Fibroblast of skin of right quadriceps (primary cell): ENCODE data around the gene NAT14.
"Not testable (repeated sequence)": the region's sequence is repeated elsewhere in the genome, so short reads cannot be mapped to it uniquely, and the experiment has no call there.

Source experiments
- DNase-seq: peaks from one replicate; pipeline ENCODE4 v3.0.0-alpha.2; 2013

NAT14 gene

GRCh38 chr19:55504252-55504603 is 19.2 kb downstream of the NAT14 start:
- no peak for DNase-seq

DNA sequence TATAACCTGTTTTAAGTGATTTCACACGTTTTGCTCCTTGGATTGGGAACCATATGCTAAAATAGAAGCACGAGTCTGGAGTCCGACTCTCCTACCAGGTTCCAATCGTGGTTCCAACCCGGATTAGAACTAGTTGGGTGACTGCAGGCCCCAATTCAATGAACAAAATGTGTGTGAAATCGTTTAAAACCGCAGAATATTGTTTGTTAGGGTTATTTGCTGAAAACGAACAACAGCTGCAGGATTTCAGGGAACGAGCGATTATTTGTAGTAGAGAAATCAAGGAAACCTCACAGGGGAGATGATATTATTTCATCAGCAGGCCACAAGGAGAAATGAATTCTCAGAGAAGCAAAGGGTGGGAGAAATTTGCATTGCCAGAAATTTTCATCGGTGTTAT is 20.0 kb downstream of the NAT14 start:
- DNase-seq: no peak

- DNase-seq: no peak
Measured at GRCh38 chr19:55508120-55508519, 23.1 kb downstream of the NAT14 start.

DNA sequence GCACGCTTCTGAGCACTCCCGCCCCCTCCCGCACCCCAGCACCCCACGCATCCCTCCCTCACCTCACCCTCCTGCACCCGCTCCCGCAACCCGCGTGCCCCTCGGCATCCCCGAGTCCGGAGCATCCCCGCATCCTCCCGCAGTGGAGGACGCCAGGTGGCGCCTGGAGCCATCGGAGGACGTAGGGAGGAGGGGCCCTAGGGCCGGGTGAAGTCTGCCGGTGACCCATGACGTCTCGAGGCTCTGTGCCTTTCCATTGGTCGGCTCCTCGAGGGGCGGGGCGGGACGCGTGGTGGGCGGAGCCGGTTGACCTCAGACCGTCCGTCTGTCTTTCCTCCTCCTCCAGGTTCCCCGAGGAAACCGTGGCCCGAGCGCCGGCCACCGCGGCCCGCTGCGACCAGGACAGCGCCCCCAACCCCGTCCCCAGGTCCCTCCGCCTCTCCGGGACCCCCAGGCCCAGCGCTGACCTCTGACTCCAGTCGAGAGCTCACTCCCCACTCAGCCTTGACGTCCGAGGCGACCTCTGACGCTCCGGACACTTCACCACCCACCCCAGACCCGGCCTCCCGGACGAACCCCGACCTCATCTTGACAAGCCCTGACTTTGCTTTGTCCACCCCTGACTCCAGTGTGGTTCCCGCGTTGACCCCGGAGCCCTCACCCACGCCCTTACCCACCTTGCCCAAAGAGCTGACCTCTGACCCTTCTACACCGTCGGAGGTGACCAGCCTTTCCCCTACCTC is 32.1 kb downstream of the NAT14 start:
- DNase-seq: peak; percentile 90

DNA sequence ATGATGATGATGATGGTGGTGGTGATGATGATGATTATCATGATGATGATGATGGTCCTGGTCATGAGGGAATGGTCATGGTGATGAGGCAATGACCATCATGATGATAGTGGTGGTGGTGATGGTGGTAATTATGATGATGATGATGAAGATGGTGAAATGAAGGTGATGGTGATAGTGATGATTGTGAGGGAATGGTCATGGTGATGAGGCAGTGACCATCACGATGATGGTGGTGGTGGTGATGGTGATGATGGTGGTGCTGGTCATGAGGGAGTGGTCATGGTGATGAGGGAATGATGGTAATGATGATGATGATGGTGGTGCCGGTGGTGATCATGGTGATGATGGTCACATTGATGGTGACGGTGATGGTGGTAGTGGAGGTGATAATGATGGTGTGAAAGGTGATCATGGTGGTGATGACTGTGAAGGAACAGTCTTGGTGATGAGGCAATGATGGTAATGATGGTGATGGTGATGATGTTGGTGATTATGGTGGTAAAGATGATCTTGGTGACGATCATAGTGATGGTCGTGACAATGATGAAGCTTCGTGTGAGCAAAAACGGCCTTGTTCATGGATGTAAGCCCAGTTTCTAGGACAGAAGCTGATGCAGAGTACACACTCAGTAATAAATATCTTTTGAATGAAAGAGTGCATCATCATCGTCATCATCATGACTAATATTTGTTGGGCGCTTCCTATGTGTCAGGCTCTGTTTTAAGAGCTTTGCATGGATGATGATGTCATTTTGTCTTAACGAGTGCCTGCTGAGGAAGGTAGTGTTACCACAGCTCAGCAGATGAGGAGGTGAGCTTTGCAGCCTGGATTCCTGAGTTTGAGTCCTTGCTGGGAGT is 34.7 kb downstream of the NAT14 start:
- DNase-seq: peak; percentile 82

GRCh38 chr19:55520691-55521292 is 35.8 kb downstream of the NAT14 start:
- no peak for DNase-seq

- DNase-seq: no peak
Measured at GRCh38 chr19:55525289-55526101, 40.5 kb downstream of the NAT14 start.

- DNase-seq: peak; percentile 50
Measured at GRCh38 chr19:55526216-55527196, 41.5 kb downstream of the NAT14 start.

DNA sequence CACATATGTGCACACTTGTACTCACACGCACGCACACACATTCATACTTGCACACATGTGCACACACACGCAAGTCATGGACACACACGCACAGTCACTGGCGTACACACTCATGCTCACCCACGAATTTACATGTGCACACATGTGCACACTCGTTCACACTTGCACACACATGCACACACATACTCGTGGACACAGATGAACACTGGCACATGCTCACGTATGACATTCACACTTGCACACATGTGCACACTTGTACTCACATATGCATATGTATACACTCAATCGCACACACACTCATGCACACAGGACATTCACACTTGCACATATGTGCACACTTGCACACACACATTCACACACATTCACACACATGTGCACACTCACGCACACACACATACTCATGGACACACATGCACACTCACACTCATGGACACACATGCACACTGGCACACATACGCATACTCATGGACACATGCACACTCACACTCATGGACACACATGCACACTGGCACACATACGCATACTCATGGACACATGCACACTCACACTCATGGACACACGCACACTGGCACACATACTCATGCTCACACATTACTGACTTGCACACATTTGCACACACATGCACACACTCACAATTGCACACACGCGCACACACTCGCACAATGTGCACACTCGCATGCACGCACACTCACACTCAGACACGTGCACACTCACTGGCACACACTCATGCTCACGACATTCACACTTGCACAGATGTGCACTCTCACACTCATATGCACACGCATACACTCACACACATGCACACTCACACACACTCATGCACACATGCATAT is 42.4 kb downstream of the NAT14 start:
- no peak for DNase-seq

GRCh38 chr19:55528030-55528803 is 43.2 kb downstream of the NAT14 start:
- DNase-seq: peak; percentile 28

DNA sequence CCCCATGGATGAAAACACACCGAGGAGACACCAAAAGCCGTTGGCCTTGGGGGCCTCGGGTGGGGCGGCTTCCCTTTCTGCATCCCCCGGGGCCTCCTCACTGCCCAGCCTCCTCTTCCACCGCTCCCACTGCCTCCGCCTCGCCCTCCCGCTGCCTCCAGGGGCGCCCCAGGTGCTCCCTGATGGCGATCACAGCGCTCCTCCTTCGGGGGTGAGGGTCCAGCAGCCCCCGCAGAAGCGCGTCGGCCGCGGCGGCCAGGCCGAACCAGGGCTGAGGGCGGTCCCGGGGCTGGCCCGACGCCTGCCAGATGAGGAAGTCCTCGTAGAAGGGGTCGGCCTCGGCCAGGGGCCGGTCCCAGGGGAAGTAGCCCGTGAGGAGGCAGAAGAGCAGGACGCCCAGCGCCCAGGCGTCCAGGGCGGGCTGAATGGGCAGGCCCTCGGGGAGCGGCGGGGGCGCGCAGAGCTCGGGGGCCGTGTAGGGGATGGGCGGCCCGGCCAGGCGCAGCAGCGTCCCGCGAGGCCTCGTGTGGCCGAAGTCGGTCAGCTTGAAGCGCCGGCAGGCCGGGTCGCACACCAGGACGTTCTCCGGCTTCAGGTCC is 44.7 kb downstream of the NAT14 start:
- no peak for DNase-seq

DNA sequence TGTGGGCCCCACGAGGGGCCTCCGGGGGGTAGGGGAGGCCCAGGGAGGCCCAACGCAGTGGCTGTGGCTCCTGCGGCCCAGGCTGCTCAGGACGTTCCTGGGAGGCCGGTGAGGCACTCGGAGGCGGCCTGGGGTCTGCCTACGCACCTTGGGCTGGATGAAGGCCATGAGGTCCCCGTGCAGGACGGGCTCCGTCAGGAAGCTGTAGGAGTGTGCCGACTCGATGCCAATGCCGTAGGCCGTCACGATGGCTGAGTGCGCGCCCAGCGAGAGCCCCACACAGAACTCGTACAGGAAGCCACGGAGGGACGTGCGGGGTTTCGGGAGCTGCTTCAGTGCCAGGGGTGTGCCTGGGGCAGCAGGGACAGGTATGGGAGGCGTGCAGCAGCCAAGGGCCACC is 46.0 kb downstream of the NAT14 start:
- DNase-seq: no peak

- DNase-seq: not testable (repeated sequence)
Measured at GRCh38 chr19:55534280-55534679, 49.3 kb downstream of the NAT14 start.

DNA sequence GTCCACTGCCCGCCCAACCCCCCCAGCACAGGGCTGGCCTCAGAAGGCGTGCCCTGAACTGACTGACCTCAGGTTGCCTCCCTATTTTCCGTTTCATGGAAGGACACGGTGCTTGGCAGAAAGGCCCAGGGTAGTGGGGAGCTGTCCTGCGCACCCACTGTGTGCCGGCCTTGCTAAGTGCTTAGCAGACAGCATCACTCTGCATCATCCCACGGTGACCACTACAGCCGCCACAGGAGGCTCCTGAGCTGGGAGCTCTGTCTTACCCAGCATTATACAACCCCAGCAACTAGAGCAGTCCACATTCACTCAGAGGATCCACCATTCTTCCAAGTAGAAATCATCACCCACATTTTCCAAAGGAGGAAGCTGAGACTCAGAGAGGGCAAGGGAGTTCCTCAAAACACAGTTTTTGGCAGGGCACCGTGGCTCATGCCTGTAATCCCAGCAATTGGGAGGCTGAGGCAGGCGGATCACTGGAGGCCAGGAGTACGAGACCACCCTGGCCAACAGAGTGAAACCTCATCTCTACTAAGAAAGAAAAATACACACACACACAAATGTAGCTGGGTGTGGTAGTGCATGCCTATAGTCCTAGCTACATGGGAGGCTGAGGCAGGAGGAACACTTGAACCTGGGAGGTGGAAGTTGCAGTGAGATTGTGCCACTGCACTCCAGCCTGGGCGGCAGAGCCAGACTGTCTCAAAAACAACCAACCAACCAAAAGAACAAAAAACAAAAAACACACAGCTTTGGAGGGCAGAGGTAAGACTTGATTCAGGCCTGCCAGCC is 50.4 kb downstream of the NAT14 start:
- no peak for DNase-seq

DNA sequence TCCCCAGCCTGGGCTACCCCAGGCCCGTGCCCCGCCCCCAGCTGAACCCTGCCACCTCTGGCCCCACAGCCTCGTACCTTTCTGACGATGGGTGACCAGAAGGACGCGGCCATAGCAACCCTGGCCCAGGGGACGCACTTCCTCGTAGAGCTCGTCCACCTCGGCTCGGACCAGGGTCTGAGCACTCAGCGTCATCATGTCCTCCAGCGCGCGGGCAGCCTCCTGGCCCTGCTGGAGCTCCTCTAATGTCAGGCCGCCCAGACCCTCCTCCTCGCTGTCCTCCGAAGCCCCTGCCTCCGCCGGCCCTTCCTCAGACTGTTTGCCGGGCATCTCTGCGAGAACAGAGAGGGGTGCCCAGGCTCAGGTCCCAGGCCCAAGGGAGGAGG is 51.0 kb downstream of the NAT14 start:
- DNase-seq: no peak

GRCh38 chr19:55536366-55536765 is 51.4 kb downstream of the NAT14 start:
- no peak for DNase-seq
